Right kidney (tissue), 9 donors: ENCODE data around the gene MYRF.
A peak's percentile ranks its signal among the peaks of the same experiment; 100 is the strongest.

Source experiments
- DNase-seq: peaks from one replicate; pipeline ENCODE4 v3.0.0-alpha.2; 2016
- long read RNA-seq, 8 donors: transcript quantifications; one replicate each; lab custom pipeline, GENCODE V29; 2026

The MYRF gene
- long read RNA-seq, donor 1 = 0 reads
- long read RNA-seq, donor 2 = 0 reads
- long read RNA-seq, donor 3, partial matches to known transcripts = 140 of 284 reads
- long read RNA-seq, donor 3, other reads (novel, unspliced or antisense) = 144 of 284 reads
- long read RNA-seq, donor 4, partial matches to known transcripts = 278 of 579 reads
- long read RNA-seq, donor 4, other reads (novel, unspliced or antisense) = 300 of 579 reads
- long read RNA-seq, donor 5 = 0 reads
- long read RNA-seq, donor 6 = 0 reads
- long read RNA-seq, donor 7, partial matches to known transcripts = 442 of 935 reads
- long read RNA-seq, donor 7, other reads (novel, unspliced or antisense) = 492 of 935 reads
- long read RNA-seq, donor 8 = 0 reads

DNA sequence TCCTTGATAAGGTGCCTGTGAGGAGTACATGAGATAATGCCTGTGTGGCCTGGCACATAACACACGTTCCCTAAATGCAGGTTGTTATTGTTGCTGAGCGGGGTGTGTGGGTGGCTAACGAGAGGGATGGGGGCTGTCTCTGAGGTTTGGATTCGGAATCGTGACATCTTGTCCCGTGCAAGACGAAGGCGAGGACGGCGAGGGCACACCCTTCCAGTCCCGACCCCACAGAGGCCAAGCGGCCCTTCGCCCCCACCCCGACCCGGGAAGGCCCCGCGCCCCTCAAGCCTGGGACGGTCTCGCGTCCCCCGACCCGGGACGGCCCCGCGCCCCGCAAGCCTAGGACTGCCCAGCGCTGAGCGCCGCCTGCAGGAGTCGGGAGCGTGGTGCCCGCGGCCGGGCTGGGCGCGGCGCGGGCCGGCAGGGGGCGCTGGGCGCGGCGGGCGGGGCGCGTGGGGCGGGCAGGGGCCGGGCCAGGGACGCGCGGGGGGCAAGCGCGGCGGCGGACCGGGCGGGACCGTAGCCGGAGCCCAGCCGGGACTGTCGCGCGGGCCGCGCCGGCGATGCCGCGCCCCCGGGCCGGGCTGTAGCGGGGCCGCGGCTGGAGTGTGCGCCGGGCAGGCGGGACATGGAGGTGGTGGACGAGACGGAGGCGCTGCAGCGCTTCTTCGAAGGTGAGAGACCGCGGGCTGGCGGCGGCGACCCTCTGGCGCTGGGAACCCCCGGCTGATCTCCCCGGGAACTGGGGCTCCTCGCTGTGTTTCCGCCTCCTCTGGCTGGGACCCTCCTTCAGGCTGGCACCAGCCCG is at the start of gene MYRF:
MYRF (plus strand) TSS at position 520 of the 808 bp plus-strand sequence; CDS start at position 629, 109 bp downstream.
- no peak for DNase-seq

DNA sequence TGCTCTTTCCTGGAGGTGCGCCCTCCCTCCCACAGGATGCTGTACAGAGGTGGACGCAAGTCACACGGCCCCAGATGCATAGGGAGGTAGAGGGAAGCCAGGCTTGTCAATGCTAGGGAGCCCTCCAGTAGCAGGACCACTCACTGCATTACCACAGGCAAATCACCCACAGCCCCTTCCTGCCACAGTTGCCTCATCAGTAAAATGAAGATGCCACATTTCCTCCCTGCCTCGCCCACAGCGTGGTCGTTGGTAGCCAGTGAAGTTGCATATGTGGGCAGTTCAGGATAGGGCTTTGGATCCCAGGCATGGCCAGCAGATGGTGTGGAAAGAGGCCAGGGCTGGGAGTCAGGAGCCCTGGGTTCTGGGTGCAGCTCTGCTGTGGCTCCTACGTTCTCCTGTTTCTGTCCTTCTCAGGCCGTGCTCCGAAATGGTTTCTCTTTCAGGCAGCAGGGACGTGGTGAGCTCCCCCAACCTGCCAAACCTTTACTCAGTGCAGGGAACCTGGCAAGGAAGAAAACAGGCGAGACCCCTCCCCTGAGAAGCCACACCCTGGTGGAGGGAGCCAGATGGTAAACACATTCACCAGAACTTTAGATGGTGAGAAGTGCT is 49.6 kb upstream of the MYRF start:
- DNase-seq = no peak

DNA sequence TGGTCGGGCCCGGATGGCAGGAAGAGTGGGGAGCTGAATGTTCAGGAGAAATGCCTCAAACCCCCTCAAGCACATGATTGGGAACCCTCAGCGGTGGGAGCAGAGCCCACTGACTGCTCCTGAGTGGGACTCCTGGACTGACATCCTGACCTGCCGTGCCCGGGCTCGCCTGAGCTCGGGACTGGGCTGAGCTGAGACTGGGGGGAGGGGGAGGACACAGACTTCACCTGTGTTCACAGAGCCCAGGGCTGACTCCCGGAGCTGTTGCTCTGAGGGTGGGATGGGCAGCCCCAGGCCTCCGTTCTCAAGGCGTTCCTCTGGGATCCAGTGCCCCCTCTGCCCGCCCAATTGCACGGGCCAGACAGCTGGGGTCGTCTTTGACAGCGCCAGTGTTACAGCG is 47.6 kb upstream of the MYRF start:
- DNase-seq = no peak

DNA sequence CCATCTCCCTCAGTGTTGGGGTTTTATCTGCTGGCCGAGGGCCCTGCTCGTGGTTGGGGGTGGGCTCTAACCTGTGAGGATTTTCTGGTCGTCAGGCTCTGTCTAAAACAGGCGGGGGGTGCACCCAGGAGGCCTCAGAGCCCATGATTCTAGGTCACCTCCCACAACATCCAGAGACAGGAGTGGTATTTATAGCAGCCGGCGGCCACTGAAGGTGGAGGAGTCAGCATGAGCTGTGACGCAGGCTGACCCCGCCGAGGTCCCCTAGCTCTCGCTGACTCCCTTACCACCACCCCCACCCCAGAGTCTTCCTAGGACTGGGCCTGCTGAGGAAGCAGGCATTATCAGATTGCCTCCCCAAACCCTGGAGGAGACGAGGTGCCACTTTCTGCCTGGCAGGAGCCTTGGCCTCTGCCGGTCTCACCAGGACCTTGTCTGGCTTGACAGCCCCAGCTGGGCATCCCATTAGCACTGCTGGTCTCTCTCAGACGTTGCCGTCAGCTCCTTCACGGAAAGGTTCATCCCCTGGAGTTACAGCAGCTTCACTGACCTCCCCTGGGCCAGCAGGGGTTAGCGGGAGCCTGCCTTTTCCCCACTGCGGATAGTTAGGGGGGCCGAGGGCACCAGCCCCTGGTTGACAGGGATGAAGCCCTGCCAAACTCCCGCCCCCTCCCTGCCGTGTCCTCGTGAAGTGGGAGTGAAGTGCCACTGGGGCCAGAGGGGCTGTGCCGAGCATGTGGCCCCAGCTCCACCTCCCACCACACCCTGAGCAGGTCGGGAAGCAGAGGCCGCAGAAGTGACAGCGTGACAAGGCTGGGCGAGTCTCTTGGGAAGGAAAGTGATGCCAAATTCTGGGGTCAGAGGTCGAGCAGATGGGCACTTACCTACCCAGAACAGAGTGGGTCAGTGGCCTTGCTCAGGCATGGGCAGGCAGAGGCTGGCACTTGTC is 45.7 kb upstream of the MYRF start:
- DNase-seq = no peak

DNA sequence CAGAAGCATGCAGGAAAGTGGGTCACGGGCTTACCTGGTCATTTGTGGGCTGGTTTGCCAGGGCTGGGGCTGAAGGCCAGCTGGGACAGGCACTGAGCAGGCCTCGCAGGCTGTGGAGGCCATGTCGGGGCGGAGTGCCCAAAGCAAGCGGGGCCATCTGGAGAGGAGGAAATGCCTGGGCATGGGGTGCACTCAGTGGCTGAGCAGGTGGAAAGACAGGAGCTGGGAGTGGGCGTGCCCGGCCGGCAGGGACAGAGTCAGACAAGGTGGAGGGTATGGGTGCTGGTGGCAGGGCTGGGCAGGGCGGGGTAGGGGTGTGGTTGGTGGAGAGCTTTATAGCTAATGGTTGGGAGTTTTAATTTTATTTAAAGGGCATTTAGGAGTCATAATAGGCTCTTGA is 44.9 kb upstream of the MYRF start:
- no peak for DNase-seq

DNA sequence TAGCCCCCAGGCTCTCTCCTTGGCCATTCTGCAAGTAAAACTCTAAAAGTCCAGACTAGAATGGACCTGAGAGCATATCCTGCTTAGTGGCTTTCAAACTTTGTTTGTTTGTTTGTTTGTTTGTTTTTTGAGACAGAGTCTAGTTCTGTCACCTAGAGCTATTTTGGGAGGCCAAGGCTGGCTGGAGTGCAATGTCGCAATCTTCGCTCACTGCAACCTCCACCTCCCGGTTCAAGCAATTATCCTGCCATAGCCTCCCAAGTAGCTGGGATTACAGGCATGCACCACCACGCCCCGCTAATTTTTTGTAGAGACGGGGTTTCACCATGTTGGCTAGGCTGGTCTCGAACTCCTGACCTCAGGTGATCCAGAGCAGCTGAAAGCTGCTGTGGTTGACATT is 43.3 kb upstream of the MYRF start:
- no peak for DNase-seq

DNA sequence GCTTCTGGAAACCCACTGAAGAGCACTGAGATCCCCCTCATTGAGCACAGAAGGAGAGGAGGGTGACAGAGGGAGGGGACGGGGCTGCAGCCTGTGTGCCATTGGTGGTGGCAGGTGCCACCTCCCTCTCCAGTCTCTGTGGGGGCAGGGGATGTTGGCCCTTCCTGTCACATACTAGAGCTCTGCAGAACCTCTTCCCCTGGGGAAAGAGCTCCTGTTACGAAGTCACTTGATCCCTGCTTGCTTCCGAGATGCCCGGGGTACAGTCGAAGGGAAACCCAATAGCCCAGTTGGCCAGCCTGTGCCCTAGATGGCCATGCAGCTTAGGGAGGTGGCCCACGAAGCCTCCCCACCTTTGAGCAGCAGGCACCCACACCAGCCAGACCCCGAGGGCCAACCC is 42.9 kb upstream of the MYRF start:
- no peak for DNase-seq

DNA sequence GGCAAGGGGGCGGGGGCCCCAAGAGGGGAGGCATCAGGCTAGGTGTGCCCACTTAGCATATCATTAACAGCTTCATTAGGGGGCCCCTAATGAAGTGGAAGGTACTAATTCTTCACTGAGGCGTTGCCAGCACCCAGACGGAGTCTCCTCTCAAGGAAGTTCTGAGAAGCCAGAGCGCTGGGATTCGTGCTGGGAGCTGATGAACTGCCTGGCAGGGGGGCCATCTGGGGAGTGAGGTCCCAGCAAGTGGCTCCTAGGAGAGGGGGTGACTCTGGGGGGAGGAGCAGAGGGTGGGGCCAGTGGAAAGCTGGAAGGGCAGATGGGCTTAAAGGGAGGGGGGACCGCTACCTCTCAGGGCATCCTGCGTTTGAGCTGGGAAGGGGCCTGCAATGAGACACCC is 42.4 kb upstream of the MYRF start:
- no peak for DNase-seq

DNA sequence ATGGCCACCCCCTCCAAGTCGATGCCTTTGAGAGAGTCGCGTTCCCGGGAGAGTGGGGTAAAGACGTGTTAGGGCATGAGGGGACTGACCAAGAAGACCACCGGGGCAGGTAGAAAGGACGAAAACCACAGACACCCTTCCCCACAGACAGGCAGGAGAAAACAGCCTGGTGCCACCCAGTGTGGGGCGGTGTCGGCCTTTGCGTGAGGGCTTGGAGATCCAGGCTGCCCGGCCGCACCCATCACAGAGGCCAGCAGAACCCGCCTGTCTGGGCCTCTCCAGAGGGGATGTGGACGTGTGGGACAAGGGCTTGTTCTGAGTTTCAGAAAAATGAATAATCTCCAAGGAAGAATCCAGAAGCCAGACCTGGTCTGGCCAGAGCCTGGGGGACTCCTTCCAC is 41.4 kb upstream of the MYRF start:
- no peak for DNase-seq

DNA sequence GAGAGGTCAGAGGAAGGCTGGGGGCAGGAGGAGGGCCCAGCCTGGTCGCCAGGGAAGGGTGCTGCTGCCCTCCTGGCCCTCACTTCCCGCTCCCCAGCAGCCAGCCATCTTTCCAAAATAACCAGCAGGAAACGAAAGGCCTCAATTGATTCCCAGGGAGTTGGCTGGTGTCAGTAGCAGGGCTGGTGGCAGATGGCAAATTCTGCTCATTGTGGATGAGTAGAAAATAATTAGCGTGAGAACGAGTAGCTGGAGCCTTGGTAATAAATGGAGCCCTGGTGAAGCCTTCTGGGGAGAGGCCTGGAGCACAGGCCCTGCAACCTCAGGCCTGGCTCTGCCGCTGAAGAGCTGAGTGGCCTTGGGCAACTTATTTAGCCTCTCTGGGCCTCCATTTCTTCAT is 40.9 kb upstream of the MYRF start:
- DNase-seq = no peak

DNA sequence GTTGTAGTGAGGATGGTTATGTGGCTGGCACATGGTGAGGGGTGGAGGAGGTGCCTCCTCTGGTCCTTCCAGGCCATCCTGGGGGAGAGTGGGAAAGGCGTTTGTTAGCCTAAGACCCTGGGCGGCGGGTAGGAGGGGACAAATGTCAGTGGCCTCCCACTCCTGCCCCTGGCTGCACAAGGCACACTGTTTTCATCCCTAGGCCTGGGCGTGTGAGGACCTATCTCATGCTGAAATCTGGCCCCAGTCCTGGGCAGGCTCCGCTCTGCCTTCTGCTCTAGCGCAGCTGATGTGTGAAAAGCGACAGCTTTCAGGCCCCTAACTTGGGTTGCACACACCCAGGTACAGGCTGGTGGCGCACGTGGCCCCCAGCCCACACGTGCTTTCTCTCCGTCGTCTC is 40.1 kb upstream of the MYRF start:
- DNase-seq = no peak

DNA sequence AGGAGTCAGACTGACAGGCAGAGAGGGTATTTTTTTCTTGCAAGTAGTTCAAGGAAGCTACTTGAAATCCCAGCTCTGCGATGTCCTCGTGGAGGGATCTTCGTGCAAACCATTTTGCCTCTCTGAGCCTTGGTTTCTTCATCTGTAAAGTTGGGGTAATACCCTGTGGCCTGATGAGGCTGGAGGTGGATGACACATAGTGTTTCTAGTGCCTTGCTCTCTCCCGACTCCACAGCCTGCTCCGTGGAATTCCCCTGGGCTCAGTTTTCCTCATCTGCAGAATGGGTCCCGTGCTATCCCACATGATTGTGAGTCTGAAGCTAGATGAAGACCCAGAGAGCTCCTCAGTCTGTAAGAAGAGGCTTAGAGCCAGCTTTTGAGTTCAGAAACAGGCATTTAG is 39.6 kb upstream of the MYRF start:
- DNase-seq = no peak

DNA sequence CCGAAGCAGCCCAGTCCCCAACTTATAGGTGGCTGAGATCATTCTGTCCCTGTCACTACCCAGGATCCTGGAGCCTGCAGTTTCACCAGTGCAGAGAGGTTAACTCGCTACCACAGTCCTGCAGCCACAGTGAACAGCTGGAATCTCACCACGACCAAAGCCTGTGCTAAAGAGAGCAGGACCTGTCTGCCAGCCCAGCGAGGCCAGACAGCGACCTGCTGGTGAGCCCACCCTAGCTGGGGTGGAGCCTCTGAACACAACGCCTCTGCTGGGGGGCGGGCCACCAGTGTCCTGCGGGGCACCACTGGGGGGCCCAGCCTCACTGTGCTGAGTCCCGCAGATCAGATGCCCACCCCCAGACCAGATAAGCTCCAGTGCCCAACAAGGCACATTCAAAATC is 39.0 kb upstream of the MYRF start:
- DNase-seq = no peak

DNA sequence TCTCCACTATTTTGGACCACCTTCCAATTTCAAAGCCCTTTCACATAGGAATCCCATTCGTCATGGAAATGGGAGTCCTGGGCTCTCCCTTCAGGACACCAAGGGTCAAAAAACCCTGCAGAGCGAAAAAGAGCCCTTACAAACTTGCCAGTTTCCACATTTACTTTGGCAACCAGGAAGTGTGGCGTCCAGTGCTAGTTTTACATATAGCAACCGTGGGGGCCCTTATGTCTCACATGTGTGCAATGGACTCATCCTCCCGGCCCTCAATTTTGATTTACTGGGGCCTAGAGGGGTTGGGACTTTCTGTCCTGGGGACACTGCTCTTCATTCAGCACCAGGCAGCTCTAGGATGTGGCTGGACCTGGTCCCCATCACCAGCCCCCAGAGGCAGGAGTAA is 38.5 kb upstream of the MYRF start:
- no peak for DNase-seq

DNA sequence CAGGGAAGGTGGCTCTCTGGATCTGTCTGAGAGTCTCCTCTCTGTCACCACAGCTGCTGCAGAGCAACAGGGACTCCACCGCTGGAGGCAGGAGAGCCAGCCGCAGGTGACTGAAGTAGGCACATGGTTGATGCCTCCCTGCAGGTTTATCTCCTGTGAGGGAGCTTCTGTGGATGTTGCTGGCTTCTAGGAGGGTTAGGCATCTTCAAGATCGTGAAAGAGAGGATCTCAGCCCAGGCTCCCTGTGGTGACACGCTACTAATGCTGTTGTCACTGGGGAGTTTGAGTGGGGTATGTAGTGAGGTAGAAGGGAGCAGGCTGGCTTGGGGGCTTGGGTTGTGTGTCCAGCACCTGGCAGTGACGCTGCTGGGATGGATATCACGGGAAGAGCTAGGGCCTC is 38.1 kb upstream of the MYRF start:
- DNase-seq = no peak

DNA sequence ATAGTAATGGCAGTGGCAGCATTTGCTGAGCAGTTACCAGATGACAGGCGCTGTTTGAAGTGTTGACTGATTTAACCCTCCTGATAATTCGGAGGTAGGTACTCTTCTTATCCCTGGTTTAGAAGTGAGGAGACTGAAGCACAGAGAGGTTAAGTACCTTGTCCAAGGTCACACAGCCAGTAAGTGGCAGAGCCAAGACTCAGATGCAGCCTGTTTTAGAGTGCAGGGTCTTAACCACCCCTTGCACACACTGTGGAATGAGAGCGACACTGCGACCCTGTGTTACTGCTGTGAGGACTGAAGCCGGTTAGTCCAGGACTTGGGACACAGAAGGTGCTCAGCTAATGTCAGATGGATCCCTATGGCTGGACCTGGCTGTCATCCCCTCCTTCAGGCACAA is 37.5 kb upstream of the MYRF start:
- no peak for DNase-seq

DNA sequence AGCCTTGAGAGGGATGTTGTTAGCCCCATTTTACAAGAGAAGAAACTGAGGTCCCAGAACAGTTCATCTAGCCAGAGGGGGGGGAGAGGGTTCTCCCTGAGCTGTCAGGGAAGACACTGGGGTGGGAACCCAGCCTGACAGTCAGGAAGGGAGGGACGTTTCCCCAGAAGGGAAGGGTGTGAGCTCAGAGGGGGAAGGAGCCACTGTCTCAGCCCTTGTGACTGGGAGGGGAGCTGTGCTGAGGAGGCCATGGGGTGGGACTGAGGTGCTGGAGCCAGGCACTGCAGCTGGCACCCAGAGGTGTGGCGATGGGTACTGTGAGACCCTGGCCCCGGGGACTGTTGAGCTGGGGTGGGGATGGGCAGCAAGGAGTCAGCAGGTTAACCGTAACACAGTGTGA is 36.6 kb upstream of the MYRF start:
- DNase-seq = no peak

DNA sequence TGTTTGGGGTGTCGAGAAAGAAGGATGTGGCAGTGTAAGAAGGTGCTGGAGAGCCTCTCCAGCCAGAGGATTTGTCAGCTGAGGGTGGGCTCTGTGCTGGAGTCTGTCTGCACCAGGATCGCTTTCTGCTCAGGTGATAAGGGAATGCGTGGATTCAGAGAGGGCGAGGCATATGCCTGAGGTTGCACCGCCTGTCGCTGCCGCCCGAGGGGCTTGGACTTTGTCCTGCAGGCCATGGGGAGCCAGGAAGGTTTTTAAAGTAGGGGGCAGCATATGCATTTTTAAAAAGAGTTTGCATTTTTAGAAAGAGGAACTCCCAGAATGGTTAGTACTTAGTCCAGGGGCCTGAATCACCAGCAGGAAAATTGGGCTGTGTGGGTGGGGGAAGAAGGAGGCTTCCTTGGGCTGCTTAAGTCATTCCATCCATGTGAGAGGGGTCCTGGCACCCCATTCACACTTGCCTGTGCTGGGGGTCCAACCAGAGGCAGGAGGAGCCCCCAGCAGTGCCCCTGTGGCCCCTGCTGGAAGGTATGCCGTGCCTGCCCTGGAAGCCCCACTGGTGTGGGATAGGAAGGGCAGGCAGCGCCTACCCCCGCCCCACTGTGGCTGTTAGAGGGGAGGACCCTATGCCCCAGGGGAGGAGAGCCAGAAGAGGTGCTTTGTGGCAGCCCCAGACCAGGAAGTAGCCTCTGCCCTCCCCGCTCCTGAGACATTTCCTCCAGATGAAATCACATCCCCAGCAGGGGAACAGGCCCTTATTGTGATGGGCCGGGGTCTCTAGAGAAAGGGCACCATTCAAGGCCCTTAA is 35.8 kb upstream of the MYRF start:
- DNase-seq = no peak

DNA sequence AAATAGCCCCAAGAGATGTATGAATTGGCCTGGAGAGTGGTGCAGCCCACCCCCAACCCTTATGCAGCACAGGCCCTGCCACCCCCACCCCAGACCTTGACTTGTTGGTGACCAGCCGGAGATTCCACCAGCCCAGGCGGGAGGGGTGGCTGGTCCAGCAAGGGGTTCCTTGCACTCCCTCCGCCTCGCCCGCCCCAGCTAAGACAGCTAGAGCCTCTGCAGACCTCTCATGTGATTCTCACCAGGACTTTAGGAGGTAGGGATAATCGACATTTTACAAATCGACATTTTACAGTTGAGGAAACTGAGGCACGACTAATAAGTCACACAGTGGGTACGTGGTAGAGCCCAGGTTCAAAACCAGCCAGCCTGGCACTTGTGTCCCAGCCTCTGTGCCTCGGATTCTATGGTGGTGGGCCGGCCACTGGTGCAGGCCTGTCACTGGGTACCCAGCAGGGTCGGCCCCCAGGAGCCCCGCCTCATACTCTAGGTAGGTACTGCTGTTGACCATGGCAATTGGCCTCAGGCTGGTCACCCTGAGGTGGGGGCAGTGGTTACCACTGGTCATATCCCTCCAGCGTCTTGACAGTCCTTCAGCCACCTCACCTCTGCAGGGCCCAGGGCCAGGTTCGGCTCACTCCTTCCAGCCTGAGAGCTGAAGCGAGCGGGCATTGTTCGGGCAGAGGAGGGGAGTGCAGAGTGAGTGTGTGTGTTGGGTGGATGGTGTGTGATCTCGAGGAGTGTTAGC is 35.0 kb upstream of the MYRF start:
- no peak for DNase-seq

DNA sequence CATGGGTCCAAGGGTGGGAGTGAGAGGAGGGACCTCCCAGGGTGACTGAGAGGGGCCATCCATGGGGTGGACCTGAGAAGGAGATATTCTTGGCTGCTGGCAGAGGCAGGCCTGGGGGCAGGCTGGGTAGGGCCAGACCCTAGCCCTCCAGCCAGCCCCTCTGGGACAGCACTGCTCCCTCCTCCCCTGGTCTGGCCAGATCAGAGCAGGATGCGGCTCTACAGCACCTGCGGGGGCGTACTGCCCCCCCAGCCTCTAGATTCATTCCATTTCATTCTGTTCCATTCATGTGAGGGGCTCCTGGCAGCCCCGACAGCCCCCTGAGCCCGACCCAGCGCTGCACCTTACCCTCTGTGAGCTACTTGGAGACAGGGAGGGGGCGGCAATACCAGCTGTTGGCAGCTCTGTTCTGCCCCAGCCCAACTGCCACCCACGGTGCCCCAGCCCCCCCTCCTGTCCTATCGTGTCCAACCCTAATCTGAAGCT is 34.3 kb upstream of the MYRF start:
- peak; percentile 53 for DNase-seq
